Spleen (tissue), 3 donors: ENCODE data around the gene WLS.

Source experiments
- POLR2A ChIP-seq, 3 donors: fragments of 450-650 bp; IDR thresholded peaks; one replicate each; pipeline ENCODE4 v1.5.1; 2017; ENCODE audit warnings: antibody characterized with exemption in 3 of 3, mild to moderate bottlenecking in 1 of 3
- POLR2AphosphoS5 ChIP-seq, 3 donors: sonication (generic); formaldehyde crosslinking; IDR thresholded peaks; one replicate each; pipeline ENCODE4 v1.5.1; 2017; ENCODE audit warnings: antibody characterized with exemption in 3 of 3

DNA sequence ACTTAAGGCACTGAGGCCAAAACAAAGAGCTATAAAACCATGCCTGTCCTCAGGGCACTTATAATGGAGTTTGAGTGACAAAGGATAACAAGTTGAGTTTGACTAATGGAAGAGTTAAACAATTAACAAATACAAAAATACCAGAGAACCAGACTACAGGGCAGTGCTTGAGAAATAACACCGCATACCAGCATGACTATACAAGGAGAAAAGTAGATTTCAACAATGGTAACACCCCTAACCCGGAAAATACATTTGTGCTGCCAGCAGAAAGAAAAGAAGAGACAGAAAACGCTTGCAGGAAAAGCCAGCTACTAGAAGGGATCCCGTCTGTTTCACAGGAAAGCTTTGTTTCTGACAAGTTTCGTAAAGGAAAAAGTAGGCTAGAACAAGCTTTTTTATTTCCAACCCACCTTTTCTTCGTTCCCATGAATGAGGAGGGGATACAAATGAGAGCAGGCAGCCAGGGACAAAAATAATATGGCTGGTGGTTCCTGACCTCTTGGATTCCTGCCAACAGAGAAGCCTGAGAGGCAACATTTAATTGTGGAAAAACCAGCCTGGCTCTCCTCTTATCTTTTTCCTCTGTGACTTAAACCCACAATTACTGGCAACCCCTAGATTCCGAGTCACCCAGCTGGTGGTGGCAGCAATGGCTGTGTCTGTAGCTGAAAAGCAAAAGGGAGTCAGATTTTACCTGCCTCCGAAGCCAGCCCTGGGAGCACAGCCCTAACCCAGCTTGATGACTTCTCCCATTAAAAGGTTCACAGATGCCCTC, 56.5 kb downstream of the WLS start:
- TF ChIP-seq POLR2A (IDR thresholded peaks at IDR 0.05): no peak
- TF ChIP-seq POLR2AphosphoS5 (IDR thresholded peaks at IDR 0.05): no peak
